NCI-H82 (cell line): ENCODE measurements around the gene GNB1.
"Not testable (repeated sequence)": the region's sequence is repeated elsewhere in the genome, so short reads cannot be mapped to it uniquely, and the experiment has no call there.

Experiments used
- DNase-seq: peaks from one replicate; lab custom pipeline; 2025; lab: John Stamatoyannopoulos, UW

GNB1 gene

GRCh38 chr1:1741013-1741412 is 149.9 kb downstream of the GNB1 start:
- not testable (repeated sequence) for DNase-seq

GRCh38 chr1:1738799-1739337 is 152.0 kb downstream of the GNB1 start:
- DNase-seq = not testable (repeated sequence)

- DNase-seq = not testable (repeated sequence)
These were observed 153.0 kb downstream of the GNB1 start for GRCh38 chr1:1737675-1738590.
